Measurements from ENCODE around the gene ZNF654. TPM values are rescaled to one million over a fixed set of nuclear protein-coding genes. Genes with fewer than 3 reads are reported as not detected.
"Not testable (repeated sequence)": the region's sequence is repeated elsewhere in the genome, so short reads cannot be mapped to it uniquely, and the experiment has no call there.

Gene ZNF654
- total and polyA plus RNA-seq, 10 of the 15 experiments (the other 5 are each of a cell fraction or from before 2014, with no cell fraction given): 2.7 to 14.2 (median 10.0) TPM

- H3K27ac ChIP-seq (ENCODE audit: control insufficient read depth, insufficient read depth); intact Hi-C loops (cut with micrococcal nuclease; ENCODE audit: unreplicated experiment); H3K79me2 ChIP-seq (ENCODE audit: control insufficient read depth, insufficient read depth, low read length); H3K27me3 ChIP-seq (replicated peaks in 1 of 2; ENCODE audit: control insufficient read depth in 2 of 2, insufficient read depth in 2 of 2, low read length in 1 of 2); H3K4me3 ChIP-seq; H3K36me3 ChIP-seq (ENCODE audit: control insufficient read depth in 2 of 2, insufficient read depth in 2 of 2, low read length in 1 of 2); FAIRE-seq; H4K20me1 ChIP-seq (ENCODE audit: control insufficient read depth, insufficient read depth); H3K9me3 ChIP-seq (replicated peaks; ENCODE audit: control insufficient read depth, insufficient read depth, low read length); ATAC-seq; H3K9ac ChIP-seq (ENCODE audit: control insufficient read depth, insufficient read depth, low read length); H2AFZ ChIP-seq (ENCODE audit: control insufficient read depth, low read depth, low read length); POLR2A ChIA-PET; SMC1A ChIA-PET (ENCODE audit: uncharacterized antibody, unreplicated experiment); DNase-seq (ENCODE audit: low read depth, low spot score); H3K4me2 ChIP-seq (ENCODE audit: control insufficient read depth, insufficient read depth); RAD21 ChIA-PET (ENCODE audit: unreplicated experiment); in situ Hi-C loops (cut with MboI); BruUV-seq (replicated peaks); H3K4me1 ChIP-seq (ENCODE audit: control insufficient read depth, insufficient read depth, low read length): not testable (repeated sequence)
- 85% methylated on average over 1 of the region's 2 CpGs for WGBS (ENCODE audit: insufficient coverage, insufficient replicate concordance, low lambda C conversion rate, missing lambda C conversion rate)
- CTCF ChIA-PET: interaction anchor here (1.1 kb wide), 1 partner anchor 8 kb away, joined by 6 read pairs; no protein-coding TSS in a partner anchor
Observed at GRCh38 chr3:88118603-88119002, 59.5 kb downstream of the ZNF654 start.

- TF ChIP-seq JUNB (IDR thresholded peaks at IDR 0.05) (no peak), MYB (IDR thresholded peaks at IDR 0.05; ENCODE audit: borderline replicate concordance, low read depth, low read length) (no peak), NFYA (IDR thresholded peaks at IDR 0.05; ENCODE audit: borderline replicate concordance, low read depth, low read length) (no peak), TCF3 (IDR thresholded peaks at IDR 0.05; ENCODE audit: borderline replicate concordance, insufficient read depth, low read depth, low read length) (no peak), ZSCAN29 (IDR thresholded peaks at IDR 0.05) (no peak), RCOR1 (conservative IDR thresholded peaks at IDR 0.05; ENCODE audit: low read depth, low read length) (no peak), IRF4 (IDR thresholded peaks at IDR 0.05; ENCODE audit: low read depth, low read length) (no peak), SUZ12 (IDR thresholded peaks at IDR 0.05; ENCODE audit: unreplicated experiment) (no peak)
- Histone ChIP-seq H3K4me2 (ENCODE audit: control insufficient read depth, insufficient read depth) (no peak overlapping the region), H3K9ac (ENCODE audit: control insufficient read depth, insufficient read depth, low read length) (no peak overlapping the region), H4K20me1 (ENCODE audit: control insufficient read depth, insufficient read depth) (no peaks in the 10 kb centered on the region), H3K27me3 (replicated peaks in 1 of 2; ENCODE audit: control insufficient read depth in 2 of 2, insufficient read depth in 2 of 2, low read length in 1 of 2) (no peaks in the 10 kb centered on the region), H3K9me3 (replicated peaks; ENCODE audit: control insufficient read depth, insufficient read depth, low read length) (peaks cover 1% of the 10 kb centered on the region; the same call in 2 of the 3 replicates), H3K27ac (ENCODE audit: control insufficient read depth, insufficient read depth) (no peak overlapping the region), H2AFZ (ENCODE audit: control insufficient read depth, low read depth, low read length) (no peak overlapping the region), H3K36me3 (ENCODE audit: control insufficient read depth in 2 of 2, insufficient read depth in 2 of 2, low read length in 1 of 2) (no peaks in the 10 kb centered on the region; a peak in 2 of 4 replicates), H3K79me2 (ENCODE audit: control insufficient read depth, insufficient read depth, low read length) (no peaks in the 10 kb centered on the region; the same call in none of the 2 replicates), H3K4me3 (no peak overlapping the region), H3K4me1 (ENCODE audit: control insufficient read depth, insufficient read depth, low read length) (no peaks in the 10 kb centered on the region)
- no peak; the same call in 2 of the 3 replicates for ATAC-seq
- BruUV-seq (replicated peaks): no TSS peak
- intact Hi-C loops (cut with micrococcal nuclease; ENCODE audit: unreplicated experiment): no loop called here
- 100% methylated on average over 1 of the region's 1 CpG for WGBS (ENCODE audit: insufficient coverage, insufficient replicate concordance, low lambda C conversion rate, missing lambda C conversion rate)
- SMC1A ChIA-PET (ENCODE audit: uncharacterized antibody, unreplicated experiment): interaction anchor here (0.7 to 2.6 kb wide), 11 partner anchors 9 to 103 kb away, joined by 3 to 20 read pairs (median 3); no protein-coding TSS in a partner anchor
- no peak for FAIRE-seq
- in situ Hi-C loops (cut with MboI): no loop called here
- RAD21 ChIA-PET (ENCODE audit: unreplicated experiment): interaction anchor here (1.3 to 1.9 kb wide), 3 partner anchors 10 to 119 kb away, joined by 4 to 11 read pairs (median 5); no protein-coding TSS in a partner anchor
- no peak for DNase-seq (ENCODE audit: low read depth, low spot score)
- CTCF ChIA-PET: interaction anchor here (0.8 to 3.8 kb wide), 8 partner anchors 9 to 773 kb away, joined by 3 to 27 read pairs (median 3); no protein-coding TSS in a partner anchor
- POLR2A ChIA-PET: interaction anchor here (0.7 to 1.0 kb wide), 2 partner anchors 11 to 31 kb away, joined by 3 to 5 read pairs; no protein-coding TSS in a partner anchor
Observed at GRCh38 chr3:88123526-88123925, 64.5 kb downstream of the ZNF654 start.
